Panc1 (cell line): ENCODE measurements around the gene POU2AF3. TPM values are rescaled to one million over a fixed set of nuclear protein-coding genes. Genes with fewer than 3 reads are reported as not detected.

Source experiments
- ATAC-seq: fragments of 200-7000 bp; cut with Tn5 transposase; 2 replicates; pipeline ENCODE4 v1.9.1; 2020; ENCODE audit warnings: mild to moderate bottlenecking, moderate library complexity
- BruUV-seq: library from RNA; stranded (reverse); fragments of 400-500 nt; replicated peaks from 2 replicates; lab custom pipeline; 2021; lab: Mats Ljungman, UMichigan
- CTCF ChIA-PET: fragments of 300-600 bp; sonication (Branson Sonifier 250); formaldehyde crosslinking; loops from one replicate; lab custom pipeline; 2022; ENCODE audit warnings: antibody characterized with exemption; lab: Charles Lee
- POLR2A ChIA-PET: fragments of 300-600 bp; sonication (Branson Sonifier 250); formaldehyde crosslinking; loops from one replicate; lab custom pipeline; 2022; ENCODE audit warnings: antibody characterized with exemption; lab: Charles Lee
- DNase-seq: peaks from one replicate; pipeline ENCODE4 v3.0.0-alpha.2; 2010; ENCODE audit warnings: low read depth, low spot score
- H3K27ac ChIP-seq: 2 replicates; pipeline ENCODE4 v1.5.1; 2011; ENCODE audit warnings: mild to moderate bottlenecking, low read length, inconsistent platforms
- H3K27me3 ChIP-seq: fragments of 200-500 bp; sonication (Bioruptor generic); 2 replicates; pipeline ENCODE4 v1.6.0; 2014; ENCODE audit warnings: low read length, inconsistent platforms; ENCODE audit not compliant: control insufficient read depth, insufficient read depth
- H3K36me3 ChIP-seq: fragments of 200-500 bp; sonication (Bioruptor generic); 2 replicates; pipeline ENCODE4 v1.5.1; 2014; ENCODE audit warnings: inconsistent platforms, mild to moderate bottlenecking, low read length, moderate library complexity; ENCODE audit not compliant: control insufficient read depth, insufficient read depth
- H3K4me1 ChIP-seq: 2 replicates; pipeline ENCODE4 v1.5.1; 2011; ENCODE audit warnings: inconsistent platforms, mild to moderate bottlenecking, low read length, moderate library complexity; ENCODE audit not compliant: control insufficient read depth, insufficient read depth
- H3K4me3 ChIP-seq, 2 experiments: 2 replicates each; pipeline ENCODE4 v1.5.1; 2011 to 2012; ENCODE audit warnings: low read depth in 2 of 2, low read length in 2 of 2, mild to moderate bottlenecking in 2 of 2, inconsistent platforms in 1 of 2, moderate library complexity in 1 of 2
- H3K9me3 ChIP-seq: fragments of 200-500 bp; sonication (Bioruptor generic); 2 replicates; pipeline ENCODE4 v1.5.1; 2014; ENCODE audit warnings: low read depth, mild to moderate bottlenecking, inconsistent platforms, low read length, moderate library complexity; ENCODE audit not compliant: control insufficient read depth, insufficient read depth
- CTCF ChIP-seq: fragments of 450-650 bp; IDR thresholded peaks from 2 replicates; pipeline ENCODE4 v1.5.1; 2017; ENCODE audit warnings: mild to moderate bottlenecking
- POLR2AphosphoS5 ChIP-seq: IDR thresholded peaks from 2 replicates; pipeline ENCODE4 v1.6.1; 2012; ENCODE audit warnings: mild to moderate bottlenecking, low read depth, low read length, moderate library complexity
- REST ChIP-seq, 2 experiments: IDR thresholded peaks; 2 replicates each; pipeline ENCODE4 v1.6.1; 2011 to 2012; ENCODE audit warnings: low read depth in 2 of 2, control low read depth in 1 of 2, low read length in 1 of 2, mild to moderate bottlenecking in 1 of 2, moderate library complexity in 1 of 2; ENCODE audit not compliant: insufficient read depth in 1 of 2
- SIN3A ChIP-seq: IDR thresholded peaks from 2 replicates; pipeline ENCODE4 v1.6.1; 2012; ENCODE audit warnings: low read depth, mild to moderate bottlenecking, low read length, moderate library complexity, borderline replicate concordance; ENCODE audit not compliant: insufficient read depth
- TCF7L2 ChIP-seq: IDR thresholded peaks from 2 replicates; pipeline ENCODE4 v1.6.1; 2011; ENCODE audit warnings: mild to moderate bottlenecking, low read depth, low read length, inconsistent platforms
- in situ Hi-C: cut with HindIII; loops from 2 replicates; pipeline ENCODE4 v1.10.0; 2016; ENCODE audit warnings: low sequenced_read_pairs, low pct_unique_long_range_greater_than_20kb
- intact Hi-C: fragments of 100-400 bp; cut with micrococcal nuclease; formaldehyde crosslinking; loops from one replicate; pipeline ENCODE4 v1.10.0; 2022; ENCODE audit not compliant: unreplicated experiment
- total RNA-seq: library from RNA; stranded (reverse); gene quantifications from one replicate; pipeline ENCODE4 v1.2.1, GENCODE V29; 2021; ENCODE audit not compliant: unreplicated experiment

The POU2AF3 gene
- total RNA-seq, 1 experiment from 2014 or later: 0.64 TPM

- no TSS peak for BruUV-seq
- H3K27me3 ChIP-seq: peaks cover 47% of the 10 kb centered on the region
Measured at GRCh38 chr11:111305876-111306275, 7.5 kb downstream of the POU2AF3 start.

GRCh38 chr11:111306321-111306720 lies 8.0 kb downstream of the POU2AF3 start:
- no TSS peak for BruUV-seq
- Histone ChIP-seq H3K4me3 (no peak overlapping the region), H3K27ac (no peak overlapping the region), H3K36me3 (no peaks in the 10 kb centered on the region), H3K27me3 (peaks cover 43% of the 10 kb centered on the region), H3K9me3 (no peaks in the 10 kb centered on the region), H3K4me1 (no peaks in the 10 kb centered on the region)
- in situ Hi-C loops (no loop called here), intact Hi-C loops (no loop called here)
- CTCF ChIA-PET: no interaction called here
- DNase-seq (no peak), ATAC-seq (no peak)
- POLR2A ChIA-PET: no interaction called here
- TF ChIP-seq CTCF: no peak
- no peak for TF ChIP-seq REST (IDR thresholded peaks at IDR 0.05; ENCODE audit: insufficient read depth in 1 of 2, low read depth in 2 of 2, low read length in 1 of 2)
- TF ChIP-seq TCF7L2: no peak
- TF ChIP-seq POLR2AphosphoS5: no peak
- TF ChIP-seq SIN3A: no peak

More at GRCh38 chr11:111305876-111306275, 7.5 kb downstream of the POU2AF3 start:
- no peaks in the 10 kb centered on the region for H3K4me1 ChIP-seq
- CTCF ChIA-PET: no interaction called here
- intact Hi-C loops: no loop called here
- no peaks in the 10 kb centered on the region for H3K9me3 ChIP-seq
- no peak for TF ChIP-seq SIN3A
- TF ChIP-seq REST (IDR thresholded peaks at IDR 0.05; ENCODE audit: insufficient read depth in 1 of 2, low read depth in 2 of 2, low read length in 1 of 2): no peak
- no peak for TF ChIP-seq CTCF
- TF ChIP-seq POLR2AphosphoS5: no peak
- TF ChIP-seq TCF7L2: no peak
- ATAC-seq (no peak), DNase-seq (no peak)
- no peaks in the 10 kb centered on the region for H3K36me3 ChIP-seq
- H3K27ac ChIP-seq: no peak overlapping the region
- POLR2A ChIA-PET: no interaction called here
- no peak overlapping the region for H3K4me3 ChIP-seq
- in situ Hi-C loops: no loop called here
